Hematopoietic multipotent progenitor cell treated with erythropoietin and hydrocortisone succinate and interleukin-3 and kit ligand, for 17 days (in vitro differentiated cells): Measurements from ENCODE around the gene SYT1.
"Not testable (repeated sequence)": the region's sequence is repeated elsewhere in the genome, so short reads cannot be mapped to it uniquely, and the experiment has no call there.

Experiments used
- DNase-seq: peaks from one replicate; pipeline ENCODE4 v3.0.0-alpha.2; 2015; ENCODE audit warnings: low spot score

The SYT1 gene

DNA sequence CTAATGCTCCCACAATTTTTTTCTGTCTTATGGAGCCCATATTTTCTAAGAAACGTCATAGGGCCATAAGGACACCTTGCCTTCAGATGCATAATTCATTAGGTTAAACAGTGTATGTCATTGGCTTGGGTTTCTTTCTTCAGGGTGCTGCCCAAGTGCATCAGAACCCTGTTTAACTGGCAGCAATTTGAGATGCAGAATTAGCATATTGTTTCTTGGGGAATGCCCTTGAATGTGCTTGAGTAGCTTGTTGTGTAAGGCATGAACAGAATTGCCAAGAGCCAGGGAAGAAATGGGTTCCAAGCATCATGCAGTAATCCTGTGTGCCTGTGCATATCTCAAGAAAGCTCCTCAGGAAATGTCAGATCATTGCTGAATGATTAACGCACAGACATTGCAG, 277.2 kb downstream of the SYT1 start:
- no peak for DNase-seq

DNA sequence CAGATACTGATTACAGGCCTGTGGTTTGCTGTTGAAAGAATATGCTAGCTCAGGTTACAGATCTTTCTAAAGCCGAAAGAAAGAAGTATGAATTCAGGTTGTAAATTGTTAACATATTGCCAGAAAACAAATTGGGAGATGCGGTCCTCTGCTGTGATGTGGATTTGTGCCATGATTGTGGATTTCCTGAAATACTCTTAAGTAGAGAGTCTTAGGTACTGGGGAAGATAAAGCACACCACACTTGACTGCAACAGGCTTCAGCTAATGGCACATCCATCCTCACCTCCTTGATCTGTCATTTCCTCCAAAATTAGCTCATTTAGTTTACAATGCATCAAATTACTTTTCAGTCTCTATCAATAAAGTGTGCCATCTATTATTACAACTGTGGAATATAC, 279.2 kb downstream of the SYT1 start:
- no peak for DNase-seq

DNA sequence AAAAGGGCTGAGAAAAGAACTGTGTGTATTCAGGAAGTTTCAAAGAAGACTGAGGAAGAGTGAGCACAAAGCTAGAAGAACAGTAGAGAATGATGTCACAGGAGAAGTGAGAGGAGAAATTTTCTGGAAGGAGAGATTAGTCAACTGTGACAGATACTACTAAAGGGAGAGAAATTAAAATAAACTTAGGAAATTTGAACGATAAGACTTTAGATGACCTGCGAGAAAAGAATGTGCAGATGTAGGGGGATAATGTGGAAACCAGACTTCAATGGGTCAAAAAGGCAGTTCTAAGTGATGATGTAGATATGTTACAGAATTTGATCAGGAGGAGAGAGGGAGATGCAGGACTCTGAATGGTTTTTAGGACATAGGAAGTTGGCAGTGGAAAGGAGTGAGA, 287.4 kb downstream of the SYT1 start:
- DNase-seq: no peak

DNA sequence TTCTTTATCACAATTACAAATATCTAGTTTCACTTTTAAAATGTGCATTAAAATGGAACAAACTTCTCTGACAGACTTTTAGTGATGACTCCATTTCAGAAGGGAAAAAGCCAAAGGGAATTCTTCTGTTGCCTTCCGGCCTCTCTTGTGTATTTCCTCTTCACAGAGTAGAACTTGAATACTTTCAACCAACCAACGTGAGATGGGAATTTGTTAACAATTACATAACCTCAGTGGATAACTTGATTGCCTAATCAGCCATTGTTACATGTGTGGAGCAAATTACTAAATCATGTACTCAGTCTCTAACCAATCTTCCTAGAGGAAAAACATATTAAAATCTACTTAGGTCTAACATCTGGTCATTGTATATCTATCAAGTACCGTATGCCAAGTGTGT, 291.1 kb downstream of the SYT1 start:
- DNase-seq: no peak

DNA sequence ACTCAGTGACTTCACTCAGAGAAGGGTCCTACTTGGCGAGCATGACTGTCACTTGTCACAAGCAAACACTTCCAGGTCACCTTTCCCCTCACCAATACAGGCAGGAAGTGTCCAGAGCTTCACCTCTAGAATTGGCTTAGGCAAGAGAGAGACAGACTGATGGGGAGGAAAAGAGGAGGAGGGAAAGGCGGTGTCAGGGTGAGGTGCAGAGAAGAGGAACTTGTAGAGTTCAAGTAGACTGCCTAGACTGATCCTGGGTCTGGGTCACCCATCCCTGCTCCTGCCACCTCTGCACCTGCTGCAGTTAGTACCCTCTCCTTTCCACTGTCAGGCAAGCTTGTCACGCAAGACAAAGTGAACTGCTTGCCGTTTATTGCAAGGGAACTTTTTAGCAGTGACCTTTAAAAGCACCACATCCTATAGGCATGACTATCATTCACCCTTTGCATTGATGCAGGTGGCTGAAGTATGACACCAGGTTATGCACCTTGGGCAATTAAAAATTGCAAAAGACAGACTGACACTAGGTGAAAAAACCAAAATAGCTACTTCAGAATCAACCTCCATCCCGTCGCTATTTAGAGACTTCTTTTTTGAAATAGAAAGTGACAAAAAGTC, 292.4 kb downstream of the SYT1 start:
- DNase-seq: no peak

DNA sequence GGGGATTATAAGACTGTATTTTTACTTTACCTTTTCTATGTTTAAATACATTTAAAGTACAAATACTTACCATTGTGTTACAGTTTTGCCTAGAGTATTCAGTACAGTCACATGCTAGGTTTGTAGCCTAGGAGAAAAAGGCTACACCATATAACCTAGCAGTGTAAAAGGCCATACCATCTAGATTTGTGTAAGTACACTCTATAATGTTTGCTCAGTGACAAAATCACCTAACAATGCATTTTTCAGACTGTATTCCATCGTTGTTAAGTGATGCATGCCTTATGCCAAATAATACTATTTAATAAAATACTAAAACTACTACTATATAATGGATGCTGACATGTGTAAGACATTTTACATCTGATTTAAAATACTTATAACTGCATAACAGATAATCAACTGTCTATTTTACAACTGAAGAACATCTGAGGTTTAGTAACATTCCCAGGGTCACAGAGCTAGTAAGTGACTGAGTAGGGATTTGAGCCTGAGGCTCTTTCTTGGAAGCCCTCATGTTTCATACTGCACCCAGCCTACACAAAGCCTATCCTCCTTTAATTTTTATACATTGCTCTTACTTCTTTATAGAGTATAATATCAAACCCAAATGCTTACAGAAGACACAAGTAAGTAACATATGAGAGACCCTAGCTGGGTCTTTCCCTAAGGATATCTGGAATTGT, 296.8 kb downstream of the SYT1 start:
- no peak for DNase-seq

- no peak for DNase-seq
These were observed 297.7 kb downstream of the SYT1 start for GRCh38 chr12:79162147-79162772.

DNA sequence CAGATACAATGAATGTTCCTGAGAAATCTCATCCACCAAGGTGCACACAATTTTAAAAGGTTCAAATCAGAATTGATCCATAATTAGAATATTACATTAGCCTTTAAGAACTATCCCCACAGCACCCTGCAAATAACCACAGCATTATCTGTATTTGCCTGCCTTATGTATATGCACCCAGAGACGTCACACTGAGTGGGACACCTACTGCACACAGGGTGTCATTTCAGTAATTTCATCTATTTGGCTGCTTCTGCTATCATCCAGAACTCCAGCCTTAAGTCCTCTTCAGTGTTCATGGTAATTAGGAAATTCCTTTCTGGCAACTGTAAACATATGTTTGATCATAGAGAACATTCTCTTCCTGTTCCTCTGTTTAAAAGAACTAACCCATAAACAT, 298.4 kb downstream of the SYT1 start:
- DNase-seq: no peak

DNA sequence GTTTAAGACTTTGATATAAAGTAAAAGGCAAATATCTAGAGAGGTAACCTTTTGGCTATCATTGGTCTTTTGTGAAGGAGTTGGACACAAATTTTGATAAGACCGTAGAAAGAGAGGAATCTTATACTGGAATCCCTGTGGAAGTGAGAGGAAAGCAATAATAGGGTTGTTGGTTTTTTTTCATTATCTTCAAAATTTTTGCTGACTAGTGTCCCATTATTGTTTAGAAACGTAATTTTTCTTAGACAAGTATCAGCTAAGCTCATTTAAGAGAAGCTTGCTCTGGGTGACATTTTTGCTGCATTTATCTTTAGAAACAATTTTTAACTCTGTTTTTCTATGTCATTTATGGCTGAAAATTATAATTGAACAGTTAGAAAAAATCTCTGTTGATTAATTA, 300.3 kb downstream of the SYT1 start:
- DNase-seq: no peak

- DNase-seq: no peak
These were observed 304.1 kb downstream of the SYT1 start for GRCh38 chr12:79168687-79169086.

DNA sequence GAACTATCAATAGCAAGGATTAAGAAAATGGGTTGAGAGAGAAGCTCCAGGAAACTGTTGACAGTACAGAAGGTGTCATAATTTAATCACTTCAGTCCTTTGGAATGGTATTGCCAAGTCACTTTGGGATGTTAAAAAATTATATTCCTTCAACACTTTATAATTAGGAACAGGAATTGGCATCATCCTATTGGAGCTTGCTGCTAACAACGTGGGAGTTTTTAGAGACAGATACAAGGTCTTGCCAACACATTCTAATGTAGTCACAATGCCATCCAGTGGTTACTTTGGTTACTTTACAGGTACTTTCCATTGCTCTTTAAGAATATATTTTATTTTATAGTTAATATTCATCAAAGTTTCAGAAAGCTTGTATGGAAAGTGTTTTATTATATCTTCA, 310.1 kb downstream of the SYT1 start:
- DNase-seq: no peak

DNA sequence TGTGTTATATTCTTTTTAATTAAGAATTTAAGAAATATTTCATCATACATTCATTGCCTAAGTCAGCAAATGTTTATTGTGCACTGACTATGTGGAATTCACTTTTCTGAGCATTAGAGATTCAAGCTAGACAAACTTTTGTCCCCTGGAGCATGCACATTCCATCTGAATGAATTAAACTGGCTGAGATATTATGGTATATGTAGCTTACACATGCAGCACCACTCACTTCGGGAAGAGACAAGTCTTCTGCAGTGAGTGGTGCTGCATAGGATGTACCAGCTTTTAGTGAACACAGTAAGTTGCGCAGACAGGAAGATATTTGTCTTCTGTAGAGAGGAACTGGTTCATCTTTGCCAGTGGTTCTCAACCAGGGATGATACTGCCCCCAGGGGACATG, 318.4 kb downstream of the SYT1 start:
- DNase-seq: no peak

GRCh38 chr12:79183926-79184325, 319.4 kb downstream of the SYT1 start:
- no peak for DNase-seq

- no peak for DNase-seq
These were observed 321.9 kb downstream of the SYT1 start for GRCh38 chr12:79186506-79186905.

DNA sequence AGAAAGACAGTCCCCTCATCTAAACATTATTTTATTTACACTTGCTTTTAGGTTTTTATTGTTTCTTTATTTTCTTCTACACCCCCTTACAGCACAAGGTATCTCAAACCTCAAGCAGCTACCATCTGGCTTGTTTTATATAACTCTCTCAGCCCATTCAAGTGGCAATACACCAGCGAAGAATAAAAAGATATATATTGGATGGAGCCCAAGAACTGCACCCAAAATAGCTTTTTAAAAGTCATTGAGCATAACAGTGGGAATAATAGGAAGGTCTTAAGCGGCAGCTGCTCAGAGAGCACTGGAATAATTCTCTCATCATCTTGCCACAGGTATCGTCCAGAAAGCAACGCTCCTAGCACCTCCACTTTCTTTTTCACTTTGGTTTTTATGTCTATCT, 322.5 kb downstream of the SYT1 start:
- DNase-seq: no peak

DNA sequence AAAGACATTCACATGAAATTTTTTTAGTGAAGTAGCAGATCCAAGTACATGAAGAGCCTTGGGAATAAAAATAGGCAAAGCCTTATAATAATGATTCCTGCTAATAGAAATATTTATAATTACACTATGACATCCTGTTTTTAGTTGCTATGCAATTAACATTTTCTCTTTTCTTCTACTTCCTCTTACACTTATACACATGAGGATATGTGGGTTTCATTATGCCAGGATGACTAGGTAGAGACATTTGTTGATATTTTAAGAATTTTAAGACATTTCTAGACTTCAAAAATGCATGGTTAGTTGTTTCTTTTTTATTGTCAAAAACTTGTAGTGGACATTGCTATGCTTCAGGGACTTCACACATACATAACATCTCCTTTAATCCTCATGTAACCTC, 326.8 kb downstream of the SYT1 start:
- no peak for DNase-seq

DNA sequence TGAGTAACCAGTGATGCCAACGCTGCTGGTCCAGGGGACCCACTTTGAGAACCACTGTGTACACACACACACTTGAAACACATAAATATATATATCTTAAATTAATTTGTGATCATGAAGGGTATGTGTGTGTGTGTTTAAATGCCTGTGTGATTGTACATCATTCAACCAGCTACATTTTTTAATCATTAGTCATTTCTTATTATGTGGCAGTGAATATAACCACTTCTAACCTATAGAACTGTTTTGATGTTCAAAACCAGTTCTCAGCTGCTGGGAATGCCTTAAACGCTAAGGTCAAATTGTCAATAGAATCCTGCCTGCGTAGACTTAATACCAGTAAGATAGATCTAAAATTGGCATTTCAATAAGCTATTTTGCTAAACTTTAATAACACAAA, 330.0 kb downstream of the SYT1 start:
- no peak for DNase-seq

- DNase-seq: no peak
These were observed 334.6 kb downstream of the SYT1 start for GRCh38 chr12:79199166-79199565.

DNA sequence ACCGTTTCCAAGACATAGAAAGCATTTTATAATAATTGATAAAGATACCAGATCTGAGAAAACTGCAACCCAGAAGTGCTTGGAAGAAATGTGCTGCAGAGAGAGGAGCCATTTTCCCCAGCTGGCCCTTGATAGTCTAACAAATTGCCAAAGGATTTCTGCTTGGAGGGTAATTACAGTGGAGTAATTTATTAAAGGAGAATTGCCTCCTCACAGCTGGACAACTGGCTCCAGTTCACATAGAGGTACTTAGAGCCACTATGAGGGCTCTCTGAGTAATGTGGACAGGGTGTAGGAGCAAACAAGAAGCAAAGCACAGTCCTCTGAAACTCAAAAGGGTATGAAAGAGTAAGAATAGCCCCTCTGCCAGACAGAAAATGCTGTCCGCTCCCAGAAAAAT, 335.6 kb downstream of the SYT1 start:
- DNase-seq: no peak

GRCh38 chr12:79203058-79203647, 338.6 kb downstream of the SYT1 start:
- DNase-seq: no peak

DNA sequence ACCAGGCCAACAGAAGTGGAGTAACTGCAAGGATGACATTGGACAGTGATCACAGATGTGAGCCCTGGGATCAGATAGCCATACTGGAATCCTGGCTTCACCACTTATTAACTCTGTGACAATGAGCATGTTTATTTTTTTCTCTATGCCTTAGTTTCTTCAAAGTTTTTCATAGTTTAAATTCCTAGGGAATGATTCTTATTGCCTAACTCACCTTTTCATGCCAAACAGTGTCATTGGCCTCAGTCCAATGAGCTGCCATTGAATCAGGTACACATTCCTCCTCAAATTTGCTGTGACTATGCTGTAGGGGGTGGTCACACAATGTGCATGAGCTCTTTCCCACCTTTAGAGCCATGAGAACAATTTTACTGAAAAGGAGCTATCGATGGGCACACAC, 342.3 kb downstream of the SYT1 start:
- no peak for DNase-seq

DNA sequence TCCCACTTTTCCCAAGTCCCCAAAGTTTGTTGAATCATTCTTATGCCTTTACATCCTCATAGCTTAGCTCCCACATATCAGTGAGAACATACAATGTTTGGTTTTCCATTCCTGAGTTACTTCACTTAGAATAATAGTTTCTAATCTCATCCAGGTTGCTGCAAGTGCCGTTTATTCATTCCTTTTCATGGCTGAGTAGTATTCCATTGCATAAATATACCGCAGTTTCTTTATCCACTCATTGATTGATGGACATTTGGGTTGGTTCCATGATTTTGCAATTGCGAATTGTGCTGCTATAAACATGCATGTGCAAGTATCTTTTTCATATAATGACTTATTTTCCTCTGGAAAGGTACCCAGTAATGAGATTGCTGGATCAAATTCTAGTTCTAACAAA, 345.8 kb downstream of the SYT1 start:
- not testable (repeated sequence) for DNase-seq

GRCh38 chr12:79217306-79217705, 352.7 kb downstream of the SYT1 start:
- no peak for DNase-seq
